Fibroblast of the aortic adventitia (primary cell): ENCODE data around the gene DHRS7B. TPM values are rescaled to one million over a fixed set of nuclear protein-coding genes. Genes with fewer than 3 reads are reported as not detected.
A peak's percentile ranks its signal among the peaks of the same experiment; 100 is the strongest.

ENCODE experiments used
- DNase-seq: peaks from one replicate; pipeline ENCODE4 v3.0.0-alpha.2; 2010; ENCODE audit warnings: low read depth
- H3K4me3 ChIP-seq: 2 replicates; pipeline ENCODE4 v1.5.1; 2011; ENCODE audit warnings: low read depth, mild to moderate bottlenecking, control low read depth, low read length, moderate library complexity
- total RNA-seq: library from RNA; depleted of rRNA; stranded (reverse); fragments of >200 nt; gene quantifications from 2 replicates; pipeline ENCODE4 v1.2.3, GENCODE V29; 2012; ENCODE audit warnings: low replicate concordance
- TF ChIP-seq, protein P1 (sequence below): IDR thresholded peaks from 2 replicates; pipeline ENCODE4 v1.5.1; 2011; ENCODE audit warnings: mild to moderate bottlenecking, low read length, control low read depth, inconsistent platforms; ENCODE audit not compliant: insufficient read depth

The DHRS7B gene
- total RNA-seq, 1 donor = 12.7 TPM

- TF ChIP-seq, protein P1, sequence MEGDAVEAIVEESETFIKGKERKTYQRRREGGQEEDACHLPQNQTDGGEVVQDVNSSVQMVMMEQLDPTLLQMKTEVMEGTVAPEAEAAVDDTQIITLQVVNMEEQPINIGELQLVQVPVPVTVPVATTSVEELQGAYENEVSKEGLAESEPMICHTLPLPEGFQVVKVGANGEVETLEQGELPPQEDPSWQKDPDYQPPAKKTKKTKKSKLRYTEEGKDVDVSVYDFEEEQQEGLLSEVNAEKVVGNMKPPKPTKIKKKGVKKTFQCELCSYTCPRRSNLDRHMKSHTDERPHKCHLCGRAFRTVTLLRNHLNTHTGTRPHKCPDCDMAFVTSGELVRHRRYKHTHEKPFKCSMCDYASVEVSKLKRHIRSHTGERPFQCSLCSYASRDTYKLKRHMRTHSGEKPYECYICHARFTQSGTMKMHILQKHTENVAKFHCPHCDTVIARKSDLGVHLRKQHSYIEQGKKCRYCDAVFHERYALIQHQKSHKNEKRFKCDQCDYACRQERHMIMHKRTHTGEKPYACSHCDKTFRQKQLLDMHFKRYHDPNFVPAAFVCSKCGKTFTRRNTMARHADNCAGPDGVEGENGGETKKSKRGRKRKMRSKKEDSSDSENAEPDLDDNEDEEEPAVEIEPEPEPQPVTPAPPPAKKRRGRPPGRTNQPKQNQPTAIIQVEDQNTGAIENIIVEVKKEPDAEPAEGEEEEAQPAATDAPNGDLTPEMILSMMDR = no peak
- no peak overlapping the region for H3K4me3 ChIP-seq
- no peak for DNase-seq
Measured at GRCh38 chr17:21204935-21205334, 78.2 kb downstream of the DHRS7B start.

DNA sequence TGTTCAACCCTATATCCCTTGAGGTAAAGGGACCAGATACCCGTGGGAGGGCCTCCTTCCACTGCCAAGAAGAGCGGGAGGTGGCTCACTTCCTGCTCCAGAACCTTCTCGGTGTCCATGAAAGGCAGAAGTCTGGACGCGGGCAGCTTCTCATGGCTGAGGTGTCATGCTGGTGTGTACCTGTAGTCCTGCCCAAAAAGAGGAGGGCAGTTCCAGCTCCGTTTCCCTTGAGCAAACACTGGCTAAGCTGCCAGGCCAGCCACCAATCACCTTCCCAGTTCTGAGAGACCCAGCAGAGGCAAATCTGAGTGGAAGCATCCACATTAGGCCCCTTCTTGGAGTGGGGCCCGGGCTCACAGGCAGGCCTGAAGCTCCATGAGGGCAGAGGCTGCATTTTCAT lies 81.6 kb downstream of the DHRS7B start:
- DNase-seq = no peak
- TF ChIP-seq, protein P1 = no peak
- H3K4me3 ChIP-seq = no peak overlapping the region

- TF ChIP-seq, protein P1 = no peak
- no peak for DNase-seq
Measured at GRCh38 chr17:21209511-21210175, 82.9 kb downstream of the DHRS7B start.

GRCh38 chr17:21210411-21211076 lies 83.8 kb downstream of the DHRS7B start:
- TF ChIP-seq, protein P1 = no peak
- no peak overlapping the region for H3K4me3 ChIP-seq
- no peak for DNase-seq

More at GRCh38 chr17:21209511-21210175, 82.9 kb downstream of the DHRS7B start:
- no peak overlapping the region for H3K4me3 ChIP-seq

GRCh38 chr17:21211825-21212479 lies 85.2 kb downstream of the DHRS7B start:
- peak overlapping the region; percentile 92 for H3K4me3 ChIP-seq
- DNase-seq = no peak
- TF ChIP-seq, protein P1 = no peak

DNA sequence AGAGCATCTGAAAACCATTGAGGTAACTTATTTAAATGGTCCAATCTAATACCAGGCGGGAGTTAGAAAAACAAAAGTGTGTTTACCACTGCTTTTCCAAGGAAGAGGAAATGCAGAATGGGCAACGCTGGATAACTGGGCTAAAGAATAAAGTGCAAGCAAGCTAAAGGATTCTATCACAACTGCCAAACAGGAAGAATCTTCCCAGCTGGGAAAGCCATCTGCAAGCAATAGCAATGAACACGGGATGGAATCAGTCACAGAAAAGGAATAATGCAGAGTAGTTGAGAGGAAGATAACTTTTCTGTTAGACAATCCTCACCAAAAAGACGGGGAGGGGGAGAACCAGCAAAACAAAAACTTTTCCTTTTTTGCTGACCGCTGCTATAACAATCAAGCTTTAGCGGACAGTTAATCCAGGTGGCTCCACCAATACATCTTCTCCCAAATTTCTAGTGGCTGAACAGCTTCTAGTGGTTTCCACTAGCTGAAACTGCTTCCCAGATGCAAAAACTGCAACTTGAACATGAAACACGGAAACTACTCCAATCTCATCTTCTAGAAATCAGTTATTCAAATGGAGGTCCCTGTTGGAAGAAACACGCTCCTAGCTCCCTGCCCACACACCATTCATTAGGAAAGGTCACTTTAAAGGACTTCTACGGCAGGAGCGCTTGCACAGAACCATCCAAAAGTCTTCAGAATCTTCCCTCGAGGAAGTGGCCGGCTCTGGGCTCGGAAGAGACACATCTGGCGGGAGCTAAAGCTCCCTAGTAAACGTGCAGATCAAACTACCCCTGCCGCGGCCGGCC lies 86.3 kb downstream of the DHRS7B start:
- TF ChIP-seq, protein P1 = no peak
- DNase-seq = no peak
- H3K4me3 ChIP-seq = peak overlapping the region; percentile 92
